Islet of Langerhans (tissue), 1 donor: Measurements from ENCODE around the gene CNOT10.

ENCODE experiments used
- FAIRE-seq: peaks from one replicate; lab custom pipeline; 2011; peaks lifted over from hg19 to GRCh38; lab: Jason Lieb, UNC

Gene CNOT10

GRCh38 chr3:32818229-32818969, 133.4 kb downstream of the CNOT10 start:
- no peak for FAIRE-seq

DNA sequence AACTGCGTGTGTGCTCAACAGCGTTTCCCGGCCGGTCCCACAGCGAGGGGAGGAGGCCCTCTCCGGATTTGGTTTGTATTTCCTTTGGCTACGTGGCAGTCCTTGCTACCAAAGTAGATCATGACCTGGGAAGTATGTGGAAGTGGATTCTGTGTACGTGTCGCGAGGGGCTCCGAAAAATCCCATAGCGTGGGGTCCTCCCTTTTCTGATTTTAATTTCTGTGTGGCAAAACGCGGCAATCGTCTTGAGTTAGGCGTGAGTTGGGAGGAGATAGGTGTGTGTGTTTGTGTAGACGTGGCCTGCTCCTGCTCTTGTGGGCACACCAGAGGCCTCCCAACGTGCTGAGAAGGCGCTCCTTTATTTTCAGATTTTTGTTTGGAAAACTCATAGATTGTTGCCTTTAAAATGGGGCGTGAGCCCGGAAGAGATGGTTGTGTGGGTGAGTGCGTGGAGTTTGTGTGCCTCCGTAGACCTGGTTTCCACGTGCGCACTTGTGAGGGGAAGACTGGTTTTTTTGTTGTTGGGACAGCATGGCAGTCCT, 134.1 kb downstream of the CNOT10 start:
- no peak for FAIRE-seq

GRCh38 chr3:32819551-32820348, 134.8 kb downstream of the CNOT10 start:
- FAIRE-seq = no peak

GRCh38 chr3:32820430-32820829, 135.4 kb downstream of the CNOT10 start:
- FAIRE-seq = no peak

DNA sequence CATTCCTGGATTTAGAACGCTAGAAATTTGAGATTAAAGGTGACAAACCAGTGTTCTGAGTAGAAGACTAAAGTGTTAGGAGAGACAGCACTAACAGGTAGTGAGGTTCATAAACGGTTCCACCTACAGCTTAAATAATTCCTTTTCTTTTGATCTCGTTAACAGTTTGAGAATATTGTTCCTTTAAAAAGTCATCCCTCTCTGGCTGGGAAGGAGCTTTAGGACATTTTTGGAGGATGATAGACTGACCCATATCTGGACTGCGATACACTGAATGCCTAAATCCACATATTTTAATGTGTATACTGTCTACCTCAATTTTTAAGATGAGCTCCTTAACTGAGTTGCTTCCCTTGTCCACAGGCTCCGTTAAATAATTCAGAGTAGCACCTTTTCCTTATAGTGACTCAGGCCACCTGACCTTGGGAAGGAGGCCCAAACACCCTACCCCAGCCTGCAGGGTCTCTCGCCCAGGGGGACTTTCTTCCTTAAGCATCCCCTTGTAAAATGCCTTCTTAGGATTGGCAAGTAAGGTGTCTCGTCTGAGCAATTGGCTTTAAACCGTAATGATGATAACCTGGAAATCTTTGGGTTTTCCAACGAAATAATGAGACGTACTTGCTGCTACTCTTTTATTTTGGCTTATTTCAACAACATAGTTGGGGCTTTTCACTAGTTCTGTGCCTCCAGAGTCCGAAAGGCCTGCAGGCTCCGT, 136.1 kb downstream of the CNOT10 start:
- FAIRE-seq = no peak

- no peak for FAIRE-seq
These were observed 136.8 kb downstream of the CNOT10 start for GRCh38 chr3:32821686-32822296.

DNA sequence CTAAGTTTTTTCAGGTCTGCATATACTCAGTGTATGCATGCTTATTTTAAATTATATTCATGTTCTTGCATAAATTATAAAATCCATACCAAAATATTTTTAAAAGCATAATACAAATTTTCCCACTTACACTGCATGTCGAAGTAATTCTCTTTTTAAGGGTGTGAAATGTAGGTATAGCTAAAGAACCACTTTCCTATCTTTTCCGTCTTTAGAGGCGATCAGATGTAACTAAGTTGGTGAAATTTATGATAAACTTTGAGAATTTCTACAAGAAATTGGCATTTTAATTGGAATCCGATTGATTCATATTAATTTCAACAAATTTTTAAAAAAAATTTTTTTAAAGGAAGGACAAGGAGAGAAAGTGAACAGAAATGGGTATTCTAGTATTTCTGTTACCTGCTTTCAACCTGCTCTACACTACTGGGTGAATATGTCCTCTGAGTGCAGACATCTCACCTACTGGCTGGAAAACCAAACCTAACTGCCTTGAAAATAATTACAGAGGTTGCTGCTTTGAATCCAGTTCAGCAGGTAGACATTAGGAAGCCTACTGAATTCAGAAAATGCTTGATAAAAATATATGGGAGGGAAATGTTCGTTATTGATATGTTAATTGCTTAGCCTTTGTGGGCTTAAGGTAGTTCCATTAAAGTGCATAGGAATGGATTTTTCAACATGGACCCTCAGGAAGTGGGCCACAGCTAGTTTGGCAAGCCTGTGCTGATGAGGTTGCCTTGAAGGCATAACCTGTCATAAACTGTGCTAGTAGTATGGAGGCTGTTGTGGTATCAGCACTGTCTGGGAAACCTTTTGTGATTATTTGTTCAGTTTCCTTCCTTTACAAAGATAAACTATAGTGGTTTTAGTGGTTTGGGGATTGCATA, 137.9 kb downstream of the CNOT10 start:
- FAIRE-seq = no peak
